Heart left ventricle (tissue), 16 donors: ENCODE data around the gene KRT86. TPM values are rescaled to one million over a fixed set of nuclear protein-coding genes. Genes with fewer than 3 reads are reported as not detected.

Source experiments
- ATAC-seq, 4 donors: fragments of 200-7000 bp; cut with Tn5 transposase; one replicate each; pipeline ENCODE4 v1.9.1; 2020 to 2022; ENCODE audit warnings: moderate library complexity in 4 of 4, mild to moderate bottlenecking in 3 of 4, moderate number of reproducible peaks in 1 of 4
- DNase-seq, 5 donors: peaks; one replicate each; pipeline ENCODE4 v3.0.0-alpha.2; 2020
- H3K27ac ChIP-seq, 12 donors: fragments of 200-600 bp; sonication (generic) in 4 of 12; one replicate each; pipeline versions ENCODE4 v1.5.0 to v1.8.0; 2016 to 2022; ENCODE audit warnings: mild to moderate bottlenecking in 2 of 12
- H3K27me3 ChIP-seq, 9 donors: fragments of 200-600 bp; sonication (generic) in 2 of 9; one replicate each; pipeline versions ENCODE4 v1.5.1 to v1.8.0; 2016 to 2022; ENCODE audit warnings: mild to moderate bottlenecking in 3 of 9
- H3K36me3 ChIP-seq, 9 donors: fragments of 200-600 bp; sonication (generic) in 2 of 9; one replicate each; pipeline versions ENCODE4 v1.5.0 to v1.8.0; 2018 to 2022; ENCODE audit warnings: mild to moderate bottlenecking in 2 of 9
- H3K4me1 ChIP-seq, 12 donors: fragments of 200-600 bp; sonication (generic) in 4 of 12; one replicate each; pipeline versions ENCODE4 v1.5.0 to v1.8.0; 2016 to 2022; ENCODE audit warnings: mild to moderate bottlenecking in 3 of 12
- H3K4me3 ChIP-seq, 12 donors: fragments of 200-600 bp; sonication (generic) in 4 of 12; one replicate each; pipeline versions ENCODE4 v1.5.0 to v1.8.0; 2017 to 2022; ENCODE audit warnings: mild to moderate bottlenecking in 9 of 12, moderate library complexity in 4 of 12
- H3K9me3 ChIP-seq, 12 donors: fragments of 200-600 bp; sonication (generic) in 4 of 12; one replicate each; pipeline versions ENCODE4 v1.5.0 to v1.8.0; 2016 to 2022; ENCODE audit warnings: mild to moderate bottlenecking in 1 of 12
- CTCF ChIP-seq, 12 donors: fragments of 200-600 bp; sonication (generic) in 4 of 12; IDR thresholded peaks; one replicate each; pipeline versions ENCODE4 v1.5.0 to v1.8.0; 2018 to 2022; ENCODE audit warnings: antibody characterized with exemption in 12 of 12, mild to moderate bottlenecking in 5 of 12
- POLR2A ChIP-seq, 2 donors: fragments of 450-650 bp; IDR thresholded peaks; one replicate each; pipeline ENCODE4 v1.6.1; 2017; ENCODE audit warnings: antibody characterized with exemption in 2 of 2, mild to moderate bottlenecking in 2 of 2, moderate library complexity in 2 of 2
- WGBS, 4 donors: extraction: QIAGEN DNeasy Blood & Tissue Kit in 2 of 4; methylation state at CpG; one replicate each; pipeline versions ENCODE4 v1.1.5 to v1.1.7; 2013 to 2018; 5-methylcytosine and 5-hydroxymethylcytosine counted together
- intact Hi-C, 10 donors: fragments of 100-400 bp; cut with DNase I; formaldehyde crosslinking; loops; one replicate each; pipeline versions ENCODE4 v1.11.1 to v1.14.2; 2022
- polyA plus RNA-seq, 2 donors: library from polyadenylated mRNA; stranded (reverse); fragments of 200-250 nt; gene quantifications; one replicate each; pipeline ENCODE4 v1.2.3, GENCODE V29; 2013
- total RNA-seq, 9 donors: library from RNA; depleted of rRNA in 2 of 9; stranded (reverse); fragments of >200 nt in 2 of 9; fragmentation: NEBNext Ultra II Directional in 3 of 9; extraction: Animal tissue kit (Norgen Biotek cat#: 25700) in 3 of 9; gene quantifications; one replicate each; pipeline versions ENCODE4 v1.1.0 to v1.2.4, GENCODE V29; 2016 to 2023
- donor health status: ischemic (EF 13 %, LVEDD 7.1; RV severe dilation, severe dysfunction).
- donor health status: healthy with polysubstance abuse.
- donor health status: DM: no; HTN: yes; CAD: no.
- donor health status: DM: no; HTN: no; CAD: no.
- donor health status: ischemic (EF 25% LVEDD 6.9; RV normal size, moderate dysfunction).
- donor health status: ischemic (EF 25% LVEDD 5.7; RV mildly dilated, moderate dysfunction).
- donor health status: healthy.
- donor health status: DM: yes; HTN: yes; CAD: no.
- donor health status: ischemic (EF 35%, LVEDD 5.7; RV mildly dilated, moderate dysfunction).
- donor health status: nonischemic (EF 11% LVEDD 7.7; RV severe dilation, severe dysfunction).
- donor health status: DM: yes; HTN: yes; CAD: no.
- donor health status: PGD.
- donor health status: ischemic (EF 29% LVEDD 5.4; RV normal size, mild dysfunction).
- donor health status: nonischemic (EF 23%, LVEDD 6.1; RV moderate dilation, normal function).

Gene KRT86
- total and polyA plus RNA-seq, 11 donors: not detected

DNA sequence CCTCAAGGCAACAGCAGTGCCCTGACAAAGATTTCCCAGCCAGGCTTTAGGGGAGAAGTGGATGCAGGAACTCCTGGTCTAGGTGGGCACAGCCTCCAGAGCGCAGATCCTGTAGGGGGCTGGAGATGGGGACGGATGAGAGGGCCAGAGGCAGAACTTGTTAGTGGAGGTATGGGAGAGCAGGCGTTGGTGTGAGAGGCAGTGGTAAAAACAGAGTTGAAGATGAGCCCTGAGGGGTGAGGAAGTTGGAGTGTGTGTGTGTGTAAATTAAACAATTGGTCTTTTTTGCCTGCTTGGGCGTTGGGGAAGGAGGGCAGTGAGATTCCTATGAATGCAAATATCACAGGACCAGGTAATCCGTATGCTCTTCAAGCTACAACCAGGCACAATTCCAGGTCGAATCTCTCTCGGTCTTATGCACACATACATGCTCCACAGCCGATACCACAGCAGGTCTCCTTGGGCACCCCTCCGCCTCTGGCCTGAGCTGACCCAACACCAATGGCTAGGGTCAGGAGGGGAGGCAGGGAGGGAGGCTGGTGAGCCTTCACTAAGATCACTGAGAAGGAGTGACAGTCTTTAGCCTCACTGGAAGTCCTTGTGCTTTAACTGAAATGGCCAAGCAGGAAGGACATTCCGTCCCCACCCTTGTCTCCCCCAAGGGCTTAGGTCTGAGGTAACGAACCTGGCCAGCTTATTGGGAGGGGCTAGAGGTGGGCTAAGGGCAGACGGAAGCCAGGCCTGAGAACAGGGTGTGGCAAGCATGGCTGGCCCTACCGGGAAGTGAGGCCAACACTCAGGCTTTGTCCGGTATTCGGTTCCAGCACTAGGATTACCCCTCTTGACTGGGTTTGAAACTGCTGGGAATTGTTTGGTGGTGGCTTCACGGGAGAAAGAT lies 42.9 kb upstream of the KRT86 start:
- Histone ChIP-seq H3K4me3 (no peak overlapping the region), H3K27me3 (peaks cover 10 to 39% (median 22%) of the 10 kb centered on the region in 9 donors), H3K36me3 (no peaks in the 10 kb centered on the region), H3K4me1 (peaks cover 0 to 38% (median 17%) of the 10 kb centered on the region in 12 donors), H3K9me3 (no peaks in the 10 kb centered on the region), H3K27ac (peak overlapping the region in 1 of 12 donors; percentile 40)
- DNase-seq (peak in 1 of 5 donors; percentile 52), ATAC-seq (peak in 2 of 4 donors; percentile 10 to 39)
- TF ChIP-seq POLR2A (IDR thresholded peaks at IDR 0.05): no peak
- no peak for TF ChIP-seq CTCF (IDR thresholded peaks at IDR 0.05)
- 72 to 77% (median 73%) methylated on average over 16 of the region's 16 CpGs for WGBS, 4 donors
- intact Hi-C loops: no loop called here

GRCh38 chr12:52232203-52232673 lies 42.2 kb upstream of the KRT86 start:
- Histone ChIP-seq H3K4me1 (peaks cover 0 to 37% (median 17%) of the 10 kb centered on the region in 12 donors), H3K27ac (peak overlapping the region in 1 of 12 donors; percentile 40), H3K4me3 (no peak overlapping the region), H3K9me3 (no peaks in the 10 kb centered on the region), H3K27me3 (peaks cover 10 to 39% (median 22%) of the 10 kb centered on the region in 9 donors), H3K36me3 (no peaks in the 10 kb centered on the region)
- no peak for ATAC-seq
- intact Hi-C loops: no loop called here
- DNase-seq: peak in 1 of 5 donors; percentile 46
- 55 to 75% (median 62%) methylated on average over 12 of the region's 12 CpGs for WGBS, 4 donors
- TF ChIP-seq CTCF (IDR thresholded peaks at IDR 0.05) (no peak), POLR2A (IDR thresholded peaks at IDR 0.05) (no peak)

- H3K27me3 ChIP-seq: peaks cover 10 to 39% (median 22%) of the 10 kb centered on the region in 9 donors
- no peak for TF ChIP-seq CTCF (IDR thresholded peaks at IDR 0.05)
- no peak for TF ChIP-seq POLR2A (IDR thresholded peaks at IDR 0.05)
- intact Hi-C loops: no loop called here
- DNase-seq: peak in 1 of 5 donors; percentile 45
- peak within 1 kb of the TSS in 6 of 12 donors; percentile 4 to 24 (median 16) for H3K4me3 ChIP-seq
- H3K9me3 ChIP-seq: no peaks in the 10 kb centered on the region
- peaks cover 0 to 34% (median 17%) of the 10 kb centered on the region in 12 donors for H3K4me1 ChIP-seq
- H3K27ac ChIP-seq: peak within 1 kb of the TSS in 1 of 12 donors; percentile 40
- WGBS, 4 donors: 4 to 18% (median 8%) methylated on average over 15 to 58 of the region's 58 CpGs
- no peak for ATAC-seq
- no peaks in the 10 kb centered on the region for H3K36me3 ChIP-seq
Observed at GRCh38 chr12:52232674-52233461, 41.6 kb upstream of the KRT86 start, which contains the start of gene KRT7. TSS of gene KRT7 (plus strand) at chr12:52233243. CDS start at chr12:52233297, 54 bp downstream.
